Measurements from ENCODE around the gene VPS13C. TPM values are rescaled to one million over a fixed set of nuclear protein-coding genes. Genes with fewer than 3 reads are reported as not detected.

VPS13C gene
- total RNA-seq, 4 donors from 2014 or later: 7.6 to 43.1 (median 18.0) TPM

DNA sequence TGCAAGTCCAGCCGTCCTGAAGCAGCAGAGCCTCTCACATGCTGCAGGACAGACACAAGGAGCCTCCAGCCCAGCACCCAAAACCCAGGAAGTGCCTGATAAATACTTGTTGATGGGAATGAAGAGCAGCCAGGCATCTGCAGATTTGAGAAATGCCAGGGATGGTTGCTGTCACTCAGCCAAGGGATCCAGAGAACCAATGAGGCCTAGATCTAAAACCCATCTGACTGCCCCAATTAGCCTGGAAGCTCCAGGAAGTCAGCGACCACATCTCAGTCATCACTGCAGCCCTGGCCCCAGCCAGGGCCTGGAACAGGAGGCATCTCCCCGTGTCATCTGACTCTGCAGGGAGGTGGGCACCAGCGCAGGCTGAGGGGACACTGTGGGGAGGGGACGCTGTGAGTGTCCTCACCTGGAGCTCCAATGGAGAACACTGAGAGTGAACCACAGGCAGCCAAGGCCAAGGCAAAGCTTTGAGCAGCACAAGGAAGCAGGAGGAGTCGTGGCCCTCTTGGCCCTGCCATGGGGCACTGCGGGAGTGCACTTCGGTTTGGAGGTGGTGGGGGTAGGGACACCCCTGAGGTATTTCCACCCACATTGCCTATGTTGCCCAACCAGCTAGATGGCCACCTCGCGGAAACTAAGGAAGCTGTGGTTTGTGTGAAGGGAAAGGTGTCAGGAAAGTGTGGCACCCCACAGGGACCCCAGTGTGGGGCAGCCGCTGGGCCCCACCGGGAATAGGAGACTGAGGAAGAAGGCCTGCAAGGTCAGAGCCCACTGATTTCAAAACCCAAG, 229.5 kb downstream of the VPS13C start:
- Histone ChIP-seq H3K27ac (no peak overlapping the region), H3K4me3 (no peak overlapping the region), H3K9me3 (no peaks in the 10 kb centered on the region), H3K27me3 (peaks cover 0 to 10% (median 0%) of the 10 kb centered on the region in 4 donors), H3K36me3 (no peaks in the 10 kb centered on the region), H3K4me1 (peaks cover 0 to 5% (median 4%) of the 10 kb centered on the region in 3 donors)
- TF ChIP-seq, protein P1, sequence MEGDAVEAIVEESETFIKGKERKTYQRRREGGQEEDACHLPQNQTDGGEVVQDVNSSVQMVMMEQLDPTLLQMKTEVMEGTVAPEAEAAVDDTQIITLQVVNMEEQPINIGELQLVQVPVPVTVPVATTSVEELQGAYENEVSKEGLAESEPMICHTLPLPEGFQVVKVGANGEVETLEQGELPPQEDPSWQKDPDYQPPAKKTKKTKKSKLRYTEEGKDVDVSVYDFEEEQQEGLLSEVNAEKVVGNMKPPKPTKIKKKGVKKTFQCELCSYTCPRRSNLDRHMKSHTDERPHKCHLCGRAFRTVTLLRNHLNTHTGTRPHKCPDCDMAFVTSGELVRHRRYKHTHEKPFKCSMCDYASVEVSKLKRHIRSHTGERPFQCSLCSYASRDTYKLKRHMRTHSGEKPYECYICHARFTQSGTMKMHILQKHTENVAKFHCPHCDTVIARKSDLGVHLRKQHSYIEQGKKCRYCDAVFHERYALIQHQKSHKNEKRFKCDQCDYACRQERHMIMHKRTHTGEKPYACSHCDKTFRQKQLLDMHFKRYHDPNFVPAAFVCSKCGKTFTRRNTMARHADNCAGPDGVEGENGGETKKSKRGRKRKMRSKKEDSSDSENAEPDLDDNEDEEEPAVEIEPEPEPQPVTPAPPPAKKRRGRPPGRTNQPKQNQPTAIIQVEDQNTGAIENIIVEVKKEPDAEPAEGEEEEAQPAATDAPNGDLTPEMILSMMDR (IDR thresholded peaks at IDR 0.05): no peak
- no peak for TF ChIP-seq POLR2A (IDR thresholded peaks at IDR 0.05)
- WGBS, 2 donors: 67 to 78% methylated on average over 4 to 8 of the region's 12 CpGs
- intact Hi-C loops (cut with DNase I): loop anchor here (10.0 kb wide), 1 partner anchor 666 kb away; no protein-coding TSS in a partner anchor
- DNase-seq: no peak

DNA sequence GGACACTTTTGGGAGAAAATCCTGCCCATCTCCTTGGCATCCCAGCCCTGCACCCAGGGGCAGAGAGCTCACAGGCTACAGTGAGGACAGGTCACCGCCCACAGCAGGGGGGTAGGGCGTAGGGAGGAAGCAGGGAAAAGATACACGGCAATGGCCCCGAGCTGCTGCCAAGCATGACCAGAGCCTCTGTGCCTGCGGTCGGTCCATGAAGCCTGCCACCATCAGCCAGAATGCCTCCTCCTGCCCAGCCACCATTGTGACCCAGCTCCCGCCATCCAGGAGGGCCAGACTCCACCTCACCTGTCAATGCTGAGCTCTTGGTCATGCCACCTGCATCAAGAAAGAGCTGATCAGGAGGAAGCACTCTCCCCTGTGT, 230.7 kb downstream of the VPS13C start:
- WGBS, 2 donors: 73 to 96% methylated on average over 2 to 3 of the region's 7 CpGs
- Histone ChIP-seq H3K4me1 (no peaks in the 10 kb centered on the region), H3K4me3 (no peak overlapping the region), H3K27ac (no peak overlapping the region), H3K27me3 (peaks cover 0 to 3% (median 0%) of the 10 kb centered on the region in 4 donors), H3K9me3 (no peaks in the 10 kb centered on the region), H3K36me3 (no peaks in the 10 kb centered on the region)
- TF ChIP-seq, protein P1 (IDR thresholded peaks at IDR 0.05): no peak
- TF ChIP-seq POLR2A (IDR thresholded peaks at IDR 0.05): no peak
- intact Hi-C loops (cut with DNase I): no loop called here
- DNase-seq: no peak

DNA sequence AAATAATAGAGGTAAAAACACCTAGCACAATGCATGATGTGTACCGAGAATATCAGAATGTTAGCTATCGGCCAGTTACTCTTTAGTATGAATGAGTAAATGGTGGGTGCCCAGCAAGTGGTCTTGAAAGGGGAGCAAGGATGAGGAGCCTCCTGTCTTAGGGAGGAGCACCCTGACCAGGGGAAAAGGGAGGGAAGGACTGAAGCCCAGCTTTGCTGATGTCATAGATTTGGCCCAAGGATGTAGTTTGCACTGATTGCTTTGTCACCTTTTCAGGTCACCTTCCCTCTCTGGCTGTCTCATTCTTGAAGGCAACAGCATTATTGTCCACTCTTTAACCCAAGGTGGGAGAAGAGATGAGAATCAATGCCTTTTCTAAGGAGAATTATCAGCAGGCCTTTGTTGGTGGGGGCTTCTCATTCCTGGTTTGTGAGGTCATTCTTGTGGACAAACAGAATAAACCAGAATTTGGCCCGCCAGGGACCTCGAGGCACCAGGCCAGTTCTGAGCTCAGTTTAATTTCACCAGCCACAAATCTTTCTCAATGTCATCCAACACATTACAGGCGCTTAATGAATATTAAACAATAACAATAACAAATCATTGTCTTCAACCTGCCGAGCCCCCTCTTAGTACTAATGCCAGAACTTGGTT, 231.3 kb downstream of the VPS13C start:
- no peak for DNase-seq
- TF ChIP-seq, protein P1 (IDR thresholded peaks at IDR 0.05): no peak
- TF ChIP-seq POLR2A (IDR thresholded peaks at IDR 0.05): no peak
- intact Hi-C loops (cut with DNase I): no loop called here

DNA sequence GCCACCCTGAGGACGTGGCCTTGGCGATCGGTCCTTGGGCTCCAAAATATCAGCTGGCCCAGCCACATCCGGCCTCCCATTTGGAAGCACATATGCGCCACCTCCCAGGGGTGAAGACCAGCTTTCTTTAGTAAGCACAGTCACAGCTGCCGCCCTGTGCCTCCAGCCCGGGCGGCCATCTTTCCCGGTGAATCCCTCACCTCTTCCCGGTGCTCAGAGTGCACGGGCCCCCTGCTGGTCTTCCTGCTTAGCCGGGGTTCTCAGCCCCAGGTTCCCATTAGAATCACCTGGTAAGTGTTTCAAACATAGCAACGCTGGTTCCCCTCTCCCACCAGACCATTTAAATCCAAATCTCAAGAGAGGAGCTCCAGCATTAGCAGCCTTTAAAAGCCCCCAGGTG, 232.2 kb downstream of the VPS13C start:
- no peaks in the 10 kb centered on the region for H3K9me3 ChIP-seq
- no peaks in the 10 kb centered on the region for H3K36me3 ChIP-seq
- no peak for DNase-seq
- H3K27ac ChIP-seq: no peak overlapping the region
- TF ChIP-seq, protein P1 (IDR thresholded peaks at IDR 0.05): no peak
- TF ChIP-seq POLR2A (IDR thresholded peaks at IDR 0.05): no peak
- intact Hi-C loops (cut with DNase I): no loop called here
- 93 to 97% methylated on average over 6 to 10 of the region's 13 CpGs for WGBS, 2 donors
- no peaks in the 10 kb centered on the region for H3K4me1 ChIP-seq
- no peaks in the 10 kb centered on the region for H3K27me3 ChIP-seq
- no peak overlapping the region for H3K4me3 ChIP-seq

More for the DNA sequence above, 231.3 kb downstream of the VPS13C start:
- Histone ChIP-seq H3K36me3 (no peaks in the 10 kb centered on the region), H3K9me3 (no peaks in the 10 kb centered on the region), H3K27me3 (no peaks in the 10 kb centered on the region), H3K4me3 (no peak overlapping the region), H3K4me1 (no peaks in the 10 kb centered on the region), H3K27ac (no peak overlapping the region)
- WGBS, 2 donors: 64 to 80% methylated on average over 6 of the region's 6 CpGs

DNA sequence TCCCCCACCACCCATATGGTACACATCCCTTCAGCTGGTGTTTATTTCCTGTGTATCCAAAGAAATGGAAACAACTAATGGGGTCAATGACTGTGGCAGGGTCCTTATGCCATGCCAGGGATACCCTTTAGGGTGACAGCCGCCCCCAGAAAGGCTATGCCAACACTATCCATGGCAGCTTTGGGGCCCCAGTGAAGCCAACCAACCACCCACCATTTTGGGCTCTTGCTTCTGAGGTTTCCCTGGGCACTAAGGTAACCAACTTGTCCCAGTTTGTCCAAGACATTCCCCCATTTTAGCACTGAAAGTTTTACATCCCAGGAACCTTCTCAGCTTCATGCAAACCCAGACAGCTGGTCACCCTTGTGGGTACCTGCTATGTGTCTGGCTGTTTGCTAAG, 233.1 kb downstream of the VPS13C start:
- DNase-seq: no peak
- Histone ChIP-seq H3K9me3 (no peaks in the 10 kb centered on the region), H3K36me3 (no peaks in the 10 kb centered on the region), H3K27ac (no peak overlapping the region), H3K27me3 (no peaks in the 10 kb centered on the region), H3K4me3 (no peak overlapping the region), H3K4me1 (no peaks in the 10 kb centered on the region)
- 67% methylated on average over 1 of the region's 1 CpG; no CpG with 5 or more reads in 1 of the 2 donors for WGBS, 2 donors
- intact Hi-C loops (cut with DNase I): no loop called here
- TF ChIP-seq POLR2A (IDR thresholded peaks at IDR 0.05): no peak
- TF ChIP-seq, protein P1 (IDR thresholded peaks at IDR 0.05): no peak

All from esophagus squamous epithelium (tissue), 5 donors.